Measurements from ENCODE around the gene CLIP1. TPM values are rescaled to one million over a fixed set of nuclear protein-coding genes. Genes with fewer than 3 reads are reported as not detected.

The CLIP1 gene
- polyA plus RNA-seq, 1 of the 3 experiments (the other 2 are of a cell fraction) = 33.9 TPM

- H3K27me3 ChIP-seq (ENCODE audit: insufficient read depth) = no peaks in the 10 kb centered on the region
These were observed 186.7 kb downstream of the CLIP1 start for GRCh38 chr12:122235741-122236140.

GRCh38 chr12:122232691-122233090 lies 189.8 kb downstream of the CLIP1 start:
- H2AFZ ChIP-seq (ENCODE audit: low read depth) = no peak overlapping the region
- no peak overlapping the region for H3K4me3 ChIP-seq (ENCODE audit: low read depth in 2 of 2, low read length in 1 of 2)
- H3K36me3 ChIP-seq (replicated peaks in 1 of 2; ENCODE audit: control insufficient read depth in 1 of 2, insufficient read depth in 2 of 2, low read length in 1 of 2) = peaks cover 15 to 34% of the 10 kb centered on the region in 2 experiments
- H3K27ac ChIP-seq (ENCODE audit: low read depth in 2 of 2, low read length in 1 of 2) = no peak overlapping the region
- peaks cover 0 to 19% of the 10 kb centered on the region in 2 experiments; a peak in 2 of 4 replicates for H3K4me1 ChIP-seq (ENCODE audit: control insufficient read depth in 1 of 2, insufficient read depth in 2 of 2, low read depth in 1 of 2, low read length in 1 of 2)
- no peaks in the 10 kb centered on the region for H3K9me2 ChIP-seq
- no peaks in the 10 kb centered on the region; the same call in 1 of the 2 replicates for H4K20me1 ChIP-seq (ENCODE audit: insufficient read depth)
- H3F3A ChIP-seq (replicated peaks; ENCODE audit: insufficient read depth) = peaks cover 3% of the 10 kb centered on the region
- ChIA-PET POLR2A (interaction anchor here (0.7 kb wide), 1 partner anchor 9 kb away, joined by 4 read pairs; no protein-coding TSS in a partner anchor), CTCF (interaction anchor here (1.1 kb wide), 1 partner anchor 123 kb away, joined by 3 read pairs; no protein-coding TSS in a partner anchor)
- H3K9me3 ChIP-seq = no peaks in the 10 kb centered on the region
- no peaks in the 10 kb centered on the region for H3K27me3 ChIP-seq (ENCODE audit: insufficient read depth)
- no peak overlapping the region for H3K4me2 ChIP-seq
- DNase-seq = no peak
- H3K79me2 ChIP-seq (ENCODE audit: insufficient read depth) = no peaks in the 10 kb centered on the region
- WGBS (ENCODE audit: low lambda C conversion rate) = 98% methylated on average over 10 of the region's 10 CpGs
- H3K9ac ChIP-seq = no peak overlapping the region
- TF ChIP-seq EP300 (IDR thresholded peaks at IDR 0.05; ENCODE audit: borderline replicate concordance in 1 of 2, low read depth in 1 of 2, low read length in 1 of 2) = no peak
- TF ChIP-seq ZBTB33 (IDR thresholded peaks at IDR 0.05; ENCODE audit: borderline replicate concordance, low read depth) = no peak
- TF ChIP-seq TAF1 (IDR thresholded peaks at IDR 0.05; ENCODE audit: borderline replicate concordance, low read depth, low read length) = no peak
- no peak for TF ChIP-seq NRF1 (IDR thresholded peaks at IDR 0.05; ENCODE audit: low read depth, low read length)
- no peak for TF ChIP-seq PBX3 (IDR thresholded peaks at IDR 0.05)
- TF ChIP-seq JUND (IDR thresholded peaks at IDR 0.05) = no peak
- no peak for TF ChIP-seq RCOR1 (IDR thresholded peaks at IDR 0.05; ENCODE audit: low read length)
- TF ChIP-seq SMC3 (IDR thresholded peaks at IDR 0.05; ENCODE audit: low read depth, low read length) = no peak
- no peak for TF ChIP-seq NFIC (IDR thresholded peaks at IDR 0.05; ENCODE audit: borderline replicate concordance)
- no peak for TF ChIP-seq USF2 (IDR thresholded peaks at IDR 0.05; ENCODE audit: borderline replicate concordance, low read depth, low read length)
- TF ChIP-seq RXRA (IDR thresholded peaks at IDR 0.05; ENCODE audit: borderline replicate concordance, low read depth) = no peak

More at GRCh38 chr12:122235741-122236140, 186.7 kb downstream of the CLIP1 start:
- Histone ChIP-seq H2AFZ (ENCODE audit: low read depth) (no peak overlapping the region), H3K4me2 (no peak overlapping the region), H3K27ac (ENCODE audit: low read depth in 2 of 2, low read length in 1 of 2) (no peak overlapping the region), H3K9ac (no peak overlapping the region), H3K4me3 (ENCODE audit: low read depth in 2 of 2, low read length in 1 of 2) (no peak overlapping the region), H3K9me3 (no peaks in the 10 kb centered on the region), H3K36me3 (replicated peaks in 1 of 2; ENCODE audit: control insufficient read depth in 1 of 2, insufficient read depth in 2 of 2, low read length in 1 of 2) (peaks cover 18 to 31% of the 10 kb centered on the region in 2 experiments), H3K9me2 (no peaks in the 10 kb centered on the region), H3F3A (replicated peaks; ENCODE audit: insufficient read depth) (peaks cover 3% of the 10 kb centered on the region), H3K79me2 (ENCODE audit: insufficient read depth) (no peaks in the 10 kb centered on the region), H4K20me1 (ENCODE audit: insufficient read depth) (no peaks in the 10 kb centered on the region), H3K4me1 (ENCODE audit: control insufficient read depth in 1 of 2, insufficient read depth in 2 of 2, low read depth in 1 of 2, low read length in 1 of 2) (peaks cover 0 to 3% of the 10 kb centered on the region in 2 experiments; a peak in 1 of 4 replicates)
- WGBS (ENCODE audit: low lambda C conversion rate) = 96% methylated on average over 7 of the region's 7 CpGs
- ChIA-PET POLR2A (no interaction called here), CTCF (interaction anchor here (1.4 kb wide), 1 partner anchor 14 kb away, joined by 4 read pairs; no protein-coding TSS in a partner anchor)
- TF ChIP-seq NRF1 (IDR thresholded peaks at IDR 0.05; ENCODE audit: low read depth, low read length) = no peak
- TF ChIP-seq SIN3A (IDR thresholded peaks at IDR 0.05; ENCODE audit: borderline replicate concordance, low read depth, low read length) = no peak
- no peak for TF ChIP-seq RXRA (IDR thresholded peaks at IDR 0.05; ENCODE audit: borderline replicate concordance, low read depth)
- no peak for TF ChIP-seq MXI1 (IDR thresholded peaks at IDR 0.05; ENCODE audit: low read depth, low read length)
- no peak for TF ChIP-seq FOSL2 (IDR thresholded peaks at IDR 0.05; ENCODE audit: borderline replicate concordance, low read depth)
- no peak for TF ChIP-seq SMC3 (IDR thresholded peaks at IDR 0.05; ENCODE audit: low read depth, low read length)
- no peak for TF ChIP-seq CTCF (IDR thresholded peaks at IDR 0.05)
- no peak for TF ChIP-seq FOXJ3 (CRISPR knock-in tag; IDR thresholded peaks at IDR 0.05)
- TF ChIP-seq EZH2phosphoT487 (IDR thresholded peaks at IDR 0.05; ENCODE audit: borderline replicate concordance, low read depth) = no peak
- no peak for TF ChIP-seq RCOR1 (IDR thresholded peaks at IDR 0.05; ENCODE audit: low read length)
- TF ChIP-seq USF2 (IDR thresholded peaks at IDR 0.05; ENCODE audit: borderline replicate concordance, low read depth, low read length) = no peak
- DNase-seq = no peak
